OCI-M2 (cell line): ENCODE measurements around the gene MYO16.
"Not testable (repeated sequence)": the region's sequence is repeated elsewhere in the genome, so short reads cannot be mapped to it uniquely, and the experiment has no call there.

Source experiments
- DNase-seq: peaks from one replicate; lab custom pipeline; 2025; ENCODE audit not compliant: unreplicated experiment; lab: John Stamatoyannopoulos, UW

MYO16 gene

DNA sequence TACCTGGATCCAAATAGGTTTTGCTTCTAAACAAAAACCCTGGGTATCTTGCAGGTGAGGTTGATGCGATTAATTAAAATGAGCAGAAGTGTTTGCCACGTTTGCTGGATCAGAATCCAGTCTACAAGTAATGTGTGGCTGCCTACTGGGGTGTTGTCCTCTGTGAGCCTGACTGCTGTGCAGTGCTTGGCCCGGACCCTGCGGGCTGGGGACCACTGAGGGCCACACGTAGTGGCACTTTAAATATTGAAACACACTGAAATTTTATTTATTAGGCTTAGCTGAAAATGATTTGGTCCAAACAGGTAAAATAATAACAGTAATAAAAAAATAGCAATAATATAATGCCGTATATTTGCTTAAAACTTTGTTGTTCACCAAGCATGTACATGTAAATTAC, 338.0 kb downstream of the MYO16 start:
- no peak for DNase-seq

DNA sequence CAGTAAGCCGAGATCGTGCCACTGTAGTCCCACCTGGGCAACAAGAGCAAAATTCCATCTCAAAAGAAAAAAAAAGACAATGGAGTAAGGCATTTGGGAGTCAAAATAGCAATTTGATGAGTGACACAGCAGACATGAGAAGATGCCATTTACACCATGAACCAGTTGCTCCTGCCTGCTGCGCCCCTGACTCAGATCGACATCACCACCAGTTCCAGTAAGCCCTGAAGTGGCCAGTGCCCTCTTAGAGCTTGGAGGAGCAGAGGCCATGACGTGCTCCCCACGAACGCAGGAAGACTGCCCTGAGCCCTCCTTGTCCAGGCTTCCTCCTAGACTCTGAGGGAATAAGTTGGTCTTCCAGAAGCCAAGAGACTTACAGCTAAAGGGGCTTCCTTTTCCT, 339.2 kb downstream of the MYO16 start:
- DNase-seq = no peak

DNA sequence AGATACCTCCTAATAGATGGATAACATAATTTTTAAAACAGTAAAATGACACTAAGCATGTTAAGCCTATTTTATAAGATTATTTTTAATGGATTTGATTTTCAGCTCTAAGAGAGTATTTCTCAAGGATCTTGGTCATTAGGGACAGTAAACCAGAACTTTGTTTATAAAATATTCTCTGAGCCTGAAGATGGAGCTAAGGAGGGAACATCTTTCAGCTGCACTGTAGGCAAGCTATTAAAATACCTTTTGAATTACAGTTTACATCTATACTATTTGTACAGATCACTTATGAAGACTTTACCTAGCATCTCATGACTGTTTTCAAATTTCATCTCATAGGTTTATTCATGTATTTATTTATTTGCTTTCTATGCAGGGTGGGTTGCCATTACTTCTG, 345.3 kb downstream of the MYO16 start:
- DNase-seq = no peak

DNA sequence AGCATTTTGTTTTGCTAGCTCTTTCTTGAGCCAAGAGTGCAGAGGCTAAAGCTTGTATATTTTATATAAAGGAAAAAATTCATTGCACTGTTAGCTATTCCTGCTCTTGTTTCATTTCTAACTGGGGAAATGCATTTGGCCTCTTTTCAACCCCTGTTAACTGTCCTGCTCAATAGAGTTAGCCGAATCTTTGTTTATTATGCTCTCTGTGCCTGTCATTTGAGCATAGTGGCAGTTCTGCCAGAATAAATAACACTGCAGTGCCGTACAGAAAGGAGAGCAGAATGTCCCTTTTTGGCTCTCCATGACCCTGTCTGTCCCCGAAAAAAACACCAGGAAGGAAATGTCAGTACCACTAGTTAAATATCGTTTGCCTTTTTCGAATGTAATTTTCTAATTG, 350.8 kb downstream of the MYO16 start:
- DNase-seq = no peak

DNA sequence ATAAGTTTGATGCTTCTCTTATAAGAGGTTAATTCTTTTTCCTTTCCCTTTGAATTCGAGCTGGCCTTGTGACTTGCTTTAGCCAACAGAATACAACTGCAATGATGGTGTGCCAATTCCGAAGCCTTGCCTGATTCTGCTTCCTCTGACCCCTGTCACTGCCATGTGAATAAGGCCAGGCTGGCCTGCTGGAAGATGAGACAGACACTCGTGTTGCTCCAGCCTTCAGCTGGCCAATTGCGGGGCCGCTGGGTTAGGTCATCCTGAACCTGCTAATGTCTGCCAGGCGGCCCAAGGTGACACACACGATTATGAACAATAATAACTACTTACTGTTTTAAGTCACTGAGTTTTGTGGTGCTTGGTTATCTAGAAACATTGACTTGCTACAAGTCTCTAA, 352.0 kb downstream of the MYO16 start:
- no peak for DNase-seq

DNA sequence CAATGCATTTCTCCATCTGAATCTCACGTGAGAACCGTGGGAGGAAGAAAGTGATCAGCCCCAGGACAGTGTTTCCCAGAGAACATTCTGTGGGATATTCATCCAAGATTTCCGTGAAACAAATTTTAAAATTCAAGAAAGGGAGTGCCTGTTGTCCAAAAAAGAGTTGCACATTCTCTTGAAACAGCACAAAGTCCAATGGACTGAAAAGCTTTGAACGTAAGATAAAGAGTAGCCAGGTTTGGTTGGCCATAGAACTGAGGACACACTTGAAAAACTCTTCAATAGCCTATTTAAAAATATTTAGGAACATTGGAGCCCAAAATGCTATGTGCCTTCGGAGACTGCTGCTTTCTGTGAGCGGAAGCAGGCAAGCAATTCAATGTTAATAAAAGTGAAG, 353.9 kb downstream of the MYO16 start:
- no peak for DNase-seq

DNA sequence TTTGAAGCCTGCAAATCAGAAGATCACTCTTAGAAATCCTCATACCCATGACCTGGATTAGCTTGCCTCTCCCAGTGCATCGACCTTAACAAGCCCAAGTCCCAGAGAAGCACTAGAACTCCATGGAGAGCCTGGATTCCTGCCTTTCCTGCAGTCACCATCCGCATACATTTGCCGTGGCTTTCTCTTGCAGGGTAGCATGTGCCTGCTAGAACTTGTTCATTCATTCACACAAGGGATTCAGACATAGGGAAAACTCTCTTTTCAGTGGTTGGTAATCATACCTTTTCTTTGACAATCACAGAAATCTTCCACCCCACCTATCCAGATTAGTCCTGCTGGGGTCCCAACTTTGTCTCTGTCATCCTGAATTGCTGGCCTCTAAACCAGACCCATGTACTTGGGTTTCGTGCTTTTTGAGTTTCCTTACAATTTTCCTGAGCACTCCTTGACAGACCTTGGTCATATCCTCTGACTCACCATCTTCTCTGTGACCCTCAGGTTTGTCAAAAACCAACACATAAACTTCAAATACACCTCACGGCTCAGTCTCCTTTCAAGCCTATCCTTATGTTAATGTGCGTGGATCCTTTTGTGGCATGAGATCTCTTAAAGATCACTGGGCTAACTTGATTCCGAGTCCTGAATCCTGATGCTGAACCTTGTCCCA, 355.0 kb downstream of the MYO16 start:
- no peak for DNase-seq

DNA sequence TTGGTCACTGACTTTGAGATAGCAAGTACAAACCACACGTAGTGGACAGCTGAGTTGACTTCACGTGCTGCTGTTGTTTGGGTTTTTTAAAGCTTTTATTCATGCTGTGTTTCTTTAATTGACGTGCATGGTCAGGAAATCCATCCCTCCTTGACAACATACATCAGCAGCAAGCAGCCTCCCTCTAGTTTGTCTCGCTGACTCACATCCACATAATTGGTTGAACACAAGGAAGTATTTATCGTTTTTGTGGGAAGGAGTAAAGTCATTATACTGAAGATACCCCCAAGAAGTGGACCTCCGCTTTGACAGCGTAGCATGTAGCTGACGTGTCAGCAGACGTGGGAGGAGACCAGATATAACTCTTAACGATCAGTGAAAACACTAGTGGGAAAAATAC, 355.8 kb downstream of the MYO16 start:
- DNase-seq = no peak

DNA sequence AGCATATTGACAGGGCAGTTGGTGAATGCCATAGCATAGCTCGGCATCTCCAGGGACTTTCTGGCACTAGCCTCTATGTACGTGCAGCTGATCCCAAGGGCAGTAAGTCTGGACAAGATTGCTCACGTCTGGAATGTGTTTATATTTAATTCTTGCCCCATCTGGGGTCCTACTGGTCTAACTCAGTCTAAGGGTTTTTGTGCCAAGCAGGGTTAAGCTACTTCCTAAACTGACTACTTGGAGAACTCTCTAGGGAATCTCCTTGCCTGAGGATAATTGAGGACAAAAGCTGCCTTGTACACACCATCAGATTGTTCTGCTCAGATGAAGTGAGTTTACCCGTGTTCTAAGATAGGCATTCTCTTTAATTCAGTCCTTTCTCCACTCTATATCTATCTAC, 358.1 kb downstream of the MYO16 start:
- no peak for DNase-seq

DNA sequence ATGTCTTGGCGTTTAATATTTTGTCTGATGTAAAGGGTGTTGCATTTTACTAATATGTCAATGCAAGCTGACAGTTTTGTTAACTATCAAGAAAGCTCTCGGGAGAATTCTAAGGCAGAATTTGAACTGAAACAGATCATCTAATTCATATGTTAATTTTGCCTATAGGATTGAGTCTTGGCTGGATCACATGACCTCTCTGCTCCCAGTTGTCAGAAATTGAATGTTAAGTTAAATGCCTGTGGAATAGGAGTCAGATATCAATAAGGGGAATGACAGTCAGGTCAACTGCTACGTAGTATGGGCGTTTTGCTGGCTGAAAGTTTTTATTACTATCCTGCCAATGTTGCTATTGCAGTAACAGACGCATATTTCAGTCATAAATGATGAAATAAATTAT, 358.5 kb downstream of the MYO16 start:
- no peak for DNase-seq

DNA sequence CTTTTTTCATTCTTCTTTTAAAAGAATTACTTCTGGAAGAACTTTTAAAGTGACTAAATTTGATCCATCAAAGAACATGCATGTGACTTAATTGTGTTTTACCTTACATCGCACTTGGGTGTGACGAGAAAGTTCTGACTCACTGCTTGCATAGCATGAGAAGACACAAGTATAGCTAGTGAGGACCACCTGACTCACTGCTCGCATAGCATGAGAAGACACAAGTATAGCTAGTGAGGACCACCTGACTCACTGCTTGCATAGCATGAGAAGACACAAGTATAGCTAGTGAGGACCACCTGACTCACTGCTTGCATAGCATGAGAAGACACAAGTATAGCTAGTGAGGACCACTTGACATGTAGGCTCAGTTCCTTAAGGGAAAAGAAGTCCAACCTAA, 362.0 kb downstream of the MYO16 start:
- not testable (repeated sequence) for DNase-seq

DNA sequence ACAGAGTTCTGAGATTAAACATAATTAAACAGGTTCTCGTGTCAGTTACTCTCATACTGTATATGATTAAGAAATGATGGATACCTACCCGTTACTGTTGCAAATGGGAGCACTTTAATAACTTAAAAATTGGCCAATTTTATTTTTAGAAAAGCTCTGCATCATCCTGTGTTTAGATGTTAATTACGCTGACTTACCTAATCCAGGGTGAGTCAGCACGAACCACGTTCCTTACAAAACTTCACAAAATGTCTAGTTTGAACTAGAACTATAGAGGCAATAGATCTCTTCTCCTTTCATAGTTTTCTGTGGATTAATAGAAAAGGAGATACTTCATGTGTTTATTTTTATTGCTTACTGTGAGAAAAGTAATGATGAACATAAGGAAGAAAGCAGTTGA, 363.9 kb downstream of the MYO16 start:
- no peak for DNase-seq

DNA sequence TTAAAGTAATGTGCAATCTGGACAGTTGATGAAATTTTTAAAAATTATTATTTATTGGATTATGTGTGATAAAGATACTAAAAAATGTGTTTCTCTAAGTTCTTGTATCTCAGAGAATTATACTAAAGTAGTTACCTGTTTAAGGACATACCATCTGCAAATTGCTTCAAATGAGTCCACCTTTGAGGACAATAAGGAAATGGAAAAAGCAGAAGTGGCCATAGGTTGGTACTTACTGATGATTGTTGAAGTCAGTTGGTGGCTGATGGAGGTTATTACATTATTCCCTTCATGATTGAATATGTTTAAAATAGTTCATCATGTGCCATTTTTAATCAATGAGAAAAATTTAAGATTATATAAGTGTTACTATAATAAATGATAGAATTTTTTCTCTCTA, 367.0 kb downstream of the MYO16 start:
- no peak for DNase-seq

DNA sequence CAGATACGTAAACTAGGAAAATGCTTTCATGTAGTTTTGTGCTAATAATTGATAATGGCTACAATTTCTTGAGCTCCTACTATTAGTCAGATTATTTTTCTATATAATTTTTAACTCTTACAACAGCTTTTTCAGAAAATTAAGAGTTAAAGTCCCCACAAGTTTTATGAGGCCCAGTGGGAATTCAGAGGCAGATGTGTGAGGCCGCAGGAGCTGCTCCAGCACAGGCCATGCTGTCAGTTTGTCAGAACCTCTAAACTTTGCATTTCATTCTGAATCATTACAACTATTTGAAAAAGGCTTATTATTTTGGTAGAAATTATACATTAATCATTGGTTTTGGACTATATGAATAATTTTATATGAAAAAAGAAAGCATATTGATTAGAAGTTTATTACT, 370.8 kb downstream of the MYO16 start:
- DNase-seq = no peak

DNA sequence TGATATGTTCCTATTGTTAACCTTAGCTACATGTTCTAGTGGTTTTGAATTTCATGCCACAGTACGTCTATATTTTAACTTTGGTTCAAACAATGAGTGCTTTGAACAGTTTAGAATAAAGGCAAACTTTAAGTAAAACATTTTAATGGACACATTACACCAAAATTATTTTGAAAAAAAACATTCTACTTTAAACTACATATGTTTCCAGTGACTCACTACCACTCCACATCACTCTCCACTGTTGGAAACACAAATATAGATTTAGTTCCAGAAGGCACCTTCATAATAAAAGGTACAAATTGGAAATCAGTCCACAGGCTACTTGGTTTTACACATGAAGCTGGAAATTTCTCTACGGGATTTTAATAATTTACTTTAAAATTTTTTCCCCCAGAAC, 373.5 kb downstream of the MYO16 start:
- DNase-seq = no peak

DNA sequence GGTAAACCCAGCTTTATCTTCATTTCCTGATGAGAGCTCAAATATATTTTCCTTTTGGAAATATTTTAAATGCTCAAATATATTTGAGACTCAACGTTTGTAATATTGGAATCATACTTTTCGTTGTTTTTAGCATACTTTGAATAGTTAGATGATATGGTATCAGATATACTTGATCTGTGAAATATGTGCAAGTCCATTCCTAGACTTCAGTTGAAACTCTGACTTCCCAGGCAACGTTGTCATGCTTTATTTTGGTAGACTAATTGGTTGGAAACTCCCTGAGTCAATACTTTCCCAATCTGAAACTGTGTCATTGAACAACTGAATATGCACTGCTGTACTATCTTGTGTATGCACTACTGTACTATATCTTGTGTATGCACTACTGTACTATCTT, 378.5 kb downstream of the MYO16 start:
- DNase-seq = no peak

DNA sequence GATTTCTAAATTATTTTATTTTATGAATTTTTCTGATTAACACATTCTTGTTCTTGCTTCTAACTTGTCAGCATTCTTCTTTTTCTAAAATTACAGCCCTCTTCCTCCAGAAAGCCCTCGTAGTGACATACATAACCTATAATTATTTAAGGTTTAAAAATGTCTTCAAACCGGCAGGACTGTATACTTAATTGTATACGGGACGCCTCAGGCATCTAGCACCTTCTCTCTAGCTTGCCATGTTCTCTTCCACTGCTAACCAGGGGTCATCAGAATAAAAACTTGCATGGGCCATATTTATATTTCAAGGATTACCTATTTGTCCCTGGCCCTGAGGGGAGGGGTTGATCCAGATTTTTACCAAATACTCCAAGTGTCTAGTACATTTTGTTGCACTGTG, 380.3 kb downstream of the MYO16 start:
- DNase-seq = no peak

DNA sequence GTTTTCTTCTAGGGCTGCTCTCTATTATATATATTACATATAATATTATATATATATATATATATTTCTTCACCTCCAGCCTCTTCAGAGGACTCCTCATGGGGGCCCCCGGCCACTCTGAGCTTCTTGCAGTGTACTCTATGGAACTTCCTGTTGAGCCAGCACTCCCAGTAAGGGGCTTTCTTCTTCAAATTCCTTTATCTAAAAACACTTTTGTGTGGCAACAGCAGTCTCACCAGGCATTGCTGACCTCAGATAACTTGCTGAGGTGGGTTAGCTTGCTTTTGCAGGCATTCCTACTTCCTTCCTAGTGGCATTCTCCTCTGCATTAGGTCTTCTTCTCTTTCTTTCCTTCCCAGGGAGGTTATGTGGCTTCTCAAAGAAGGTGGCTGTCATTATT, 381.5 kb downstream of the MYO16 start:
- peak; percentile 5 for DNase-seq

DNA sequence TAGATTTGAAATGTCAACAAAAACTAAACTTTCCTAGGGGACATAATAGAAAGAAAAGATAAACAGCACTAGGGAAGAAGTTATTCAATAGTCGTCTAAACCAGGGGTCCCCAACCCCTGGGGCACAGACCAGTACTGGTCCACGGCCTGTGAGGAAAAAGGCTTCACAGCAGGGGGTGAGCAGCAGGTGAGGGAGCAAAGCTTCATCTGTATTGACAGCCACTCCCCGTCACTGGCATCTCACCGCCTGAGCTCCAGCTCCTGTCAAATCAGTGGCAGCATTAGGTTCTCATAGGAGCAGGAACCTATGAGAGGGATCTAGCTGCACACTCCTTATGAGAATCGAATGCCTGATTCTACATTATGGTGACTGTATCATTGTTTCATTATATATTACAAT, 382.7 kb downstream of the MYO16 start:
- no peak for DNase-seq

DNA sequence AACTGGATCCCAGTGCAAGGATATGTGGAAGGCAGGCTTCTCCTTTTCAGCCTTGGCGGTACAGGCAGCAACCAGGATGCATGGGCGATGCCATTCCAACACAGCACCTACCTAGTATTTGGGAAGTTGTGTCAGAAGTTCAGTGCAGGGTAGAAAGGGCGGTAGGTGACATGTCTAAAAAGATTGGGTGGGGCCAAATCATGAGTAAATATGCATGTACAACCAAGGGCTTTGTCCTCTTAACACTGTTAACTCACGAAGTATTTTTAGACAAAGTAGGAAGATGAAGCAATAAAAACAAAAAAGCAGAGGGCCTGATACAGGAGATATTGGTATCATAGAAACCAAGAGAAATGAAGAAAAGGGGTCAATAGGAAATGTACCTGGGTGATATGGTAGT, 392.1 kb downstream of the MYO16 start:
- no peak for DNase-seq

DNA sequence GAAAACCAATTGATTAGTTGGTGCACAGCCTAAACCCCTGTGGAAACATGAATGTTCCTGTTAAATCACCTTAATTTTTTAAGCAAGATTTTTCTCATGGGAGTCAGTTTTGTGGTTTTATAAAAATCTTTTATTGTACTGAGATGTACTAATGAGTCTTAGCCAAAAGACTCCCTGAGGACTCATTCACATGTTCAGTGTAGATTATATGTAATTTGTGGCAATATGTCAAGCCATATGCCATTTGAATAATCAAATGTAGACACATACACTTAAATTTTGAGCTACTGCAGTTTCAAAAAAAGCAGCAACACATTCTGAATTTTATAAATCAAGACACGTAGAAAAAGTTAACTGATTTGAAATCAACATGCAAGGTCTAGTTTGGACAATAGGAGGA, 395.2 kb downstream of the MYO16 start:
- DNase-seq = no peak

DNA sequence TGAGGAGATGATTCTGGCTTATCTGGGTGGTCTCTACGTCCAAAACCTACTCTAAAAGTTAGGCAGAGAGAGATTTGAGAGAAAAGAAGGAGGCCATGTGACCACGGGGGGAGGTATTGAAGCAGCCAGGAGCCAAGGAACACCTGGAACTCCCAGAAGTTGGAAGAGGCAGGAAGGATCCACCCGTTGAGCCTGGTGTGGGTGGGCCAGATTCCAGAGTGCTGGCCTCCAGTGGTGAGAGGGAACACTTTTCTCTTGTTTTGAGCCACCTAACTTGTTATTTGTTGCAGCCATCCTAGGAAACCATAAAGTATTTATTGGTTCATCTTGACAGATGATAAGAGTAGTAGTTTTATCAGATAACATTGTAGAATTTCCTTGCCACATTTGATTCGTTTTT, 396.9 kb downstream of the MYO16 start:
- DNase-seq = no peak

DNA sequence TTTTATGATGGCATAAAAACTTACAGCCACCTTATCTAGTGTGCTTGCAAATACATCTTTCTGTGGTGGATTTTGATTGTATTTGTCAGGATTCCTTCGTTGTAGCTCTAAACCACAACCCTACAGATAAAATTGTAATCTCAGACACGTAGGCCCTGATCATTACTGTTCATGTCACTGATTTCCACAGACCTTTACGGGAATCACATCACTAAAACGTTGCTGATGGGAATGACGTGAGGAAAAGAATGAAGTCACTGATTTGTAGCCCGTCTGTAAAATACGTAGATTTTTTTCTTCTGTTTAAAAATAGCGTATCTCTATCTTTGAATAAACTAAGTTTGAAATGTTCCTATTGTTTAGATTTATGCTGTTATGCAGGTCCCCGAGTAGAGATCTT, 399.2 kb downstream of the MYO16 start:
- DNase-seq = no peak

DNA sequence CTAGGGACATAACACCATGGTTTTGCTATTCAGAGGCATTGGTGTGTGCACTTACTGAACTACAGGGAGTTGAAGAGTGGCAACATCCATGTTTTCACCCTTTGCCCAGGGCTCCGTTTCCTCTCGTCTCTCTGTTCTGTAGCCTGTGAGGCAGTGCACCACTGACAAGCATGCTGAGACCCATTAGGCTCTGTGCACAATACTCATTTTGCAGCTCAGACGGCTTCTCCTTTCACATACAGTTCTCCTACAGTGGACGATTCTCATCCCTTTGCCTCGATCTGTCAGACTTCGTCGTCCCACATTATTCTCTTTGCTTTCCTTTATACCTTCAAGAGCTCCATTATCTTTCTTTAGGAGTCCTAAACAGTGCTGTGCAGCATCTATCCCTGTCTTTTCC, 403.7 kb downstream of the MYO16 start:
- no peak for DNase-seq
